ENCODE measurements around the gene ELAPOR2. TPM values are rescaled to one million over a fixed set of nuclear protein-coding genes. Genes with fewer than 3 reads are reported as not detected.

Gene ELAPOR2
- total and polyA plus RNA-seq, 9 of the 15 experiments (the other 6 are each of a cell fraction or from before 2014, with no cell fraction given): 9.2 to 72.0 (median 35.0) TPM

DNA sequence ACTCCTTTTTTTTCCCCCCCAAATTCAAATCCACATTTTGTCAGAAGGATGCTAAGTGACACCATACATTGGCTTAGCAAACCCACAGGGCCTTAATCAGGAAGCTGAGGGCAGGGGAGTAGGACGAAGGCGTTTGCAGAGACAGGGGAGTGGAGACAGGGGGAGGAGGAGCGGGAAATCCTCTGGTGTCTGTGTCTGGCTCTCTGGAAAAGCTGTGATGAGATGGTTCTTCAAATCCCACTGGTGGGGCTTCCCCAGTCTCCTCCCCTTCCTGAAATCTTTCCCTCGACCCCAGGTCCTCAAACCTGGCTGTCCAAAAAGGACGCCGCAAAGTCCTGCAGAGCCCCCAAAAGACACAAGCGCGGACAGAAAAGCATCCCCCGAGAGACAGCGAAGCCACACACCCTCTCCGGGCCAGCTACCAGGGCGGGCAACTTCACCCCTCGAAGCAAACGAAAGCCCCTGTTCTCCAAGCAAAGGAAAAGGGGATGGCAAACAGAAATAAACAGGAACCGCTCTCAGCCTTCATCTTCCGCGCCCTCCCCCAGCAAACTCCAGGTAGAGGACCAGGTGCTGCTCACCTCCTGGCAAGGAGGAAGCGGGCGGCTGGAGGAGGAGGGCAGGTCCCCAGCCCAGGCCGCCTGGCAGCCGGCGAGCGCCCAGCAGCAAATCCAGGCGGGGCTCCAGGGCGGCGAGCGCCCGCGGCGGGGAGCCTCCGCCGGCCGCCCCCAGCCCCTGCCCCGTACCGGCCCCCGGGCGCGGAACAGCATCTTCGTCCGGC lies 520 bp downstream of the ELAPOR2 start (continued):
- TF ChIP-seq SMARCA5 (IDR thresholded peaks at IDR 0.05) (no peak), ZNF384 (IDR thresholded peaks at IDR 0.05; ENCODE audit: low read depth, low read length) (no peak), FOXJ2 (tag; IDR thresholded peaks at IDR 0.05) (peak; percentile 10; the same call in 1 of the 2 replicates), NCOA4 (IDR thresholded peaks at IDR 0.05; ENCODE audit: partially characterized antibody) (no peak), DIDO1 (tag; IDR thresholded peaks at IDR 0.05; ENCODE audit: low read depth) (no peak), KDM2B (CRISPR knock-in tag; IDR thresholded peaks at IDR 0.05) (0 out of 2 replicates have a peak, but pooled peaks have one; percentile 12), ZBTB40 (IDR thresholded peaks at IDR 0.05) (peak; percentile 34; the same call in 1 of the 2 replicates), ZBTB40 (CRISPR knock-in tag; IDR thresholded peaks at IDR 0.05) (no peak), PKNOX1 (IDR thresholded peaks at IDR 0.05) (no peak), RCOR1 (IDR thresholded peaks at IDR 0.05; ENCODE audit: borderline replicate concordance in 1 of 2, low read depth in 2 of 2, low read length in 2 of 2) (0 out of 4 replicates have a peak, but pooled peaks of 1 of the 2 experiments have one; percentile 25), L3MBTL2 (IDR thresholded peaks at IDR 0.05) (0 out of 2 replicates have a peak, but pooled peaks have one; percentile 19), EZH2 (IDR thresholded peaks at IDR 0.05; ENCODE audit: borderline replicate concordance, low read depth, low read length) (no peak)
- TF ChIP-seq, protein P1, sequence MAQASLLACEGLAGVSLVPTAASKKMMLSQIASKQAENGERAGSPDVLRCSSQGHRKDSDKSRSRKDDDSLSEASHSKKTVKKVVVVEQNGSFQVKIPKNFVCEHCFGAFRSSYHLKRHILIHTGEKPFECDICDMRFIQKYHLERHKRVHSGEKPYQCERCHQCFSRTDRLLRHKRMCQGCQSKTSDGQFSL (CRISPR knock-in tag; IDR thresholded peaks at IDR 0.05): no peak
- TF ChIP-seq, protein P1 (tag; IDR thresholded peaks at IDR 0.05): no peak

Data from K562 (cell line).